HG03095 (cell line): Measurements from ENCODE around the gene PRELID2.
"Not testable (repeated sequence)": the region's sequence is repeated elsewhere in the genome, so short reads cannot be mapped to it uniquely, and the experiment has no call there.

Source experiments
- ATAC-seq: cut with Tn5 transposase; IDR thresholded peaks from one replicate; pipeline ENCODE4 v1.9.1; 2021; ENCODE audit warnings: moderate library complexity; ENCODE audit not compliant: unreplicated experiment

The PRELID2 gene

DNA sequence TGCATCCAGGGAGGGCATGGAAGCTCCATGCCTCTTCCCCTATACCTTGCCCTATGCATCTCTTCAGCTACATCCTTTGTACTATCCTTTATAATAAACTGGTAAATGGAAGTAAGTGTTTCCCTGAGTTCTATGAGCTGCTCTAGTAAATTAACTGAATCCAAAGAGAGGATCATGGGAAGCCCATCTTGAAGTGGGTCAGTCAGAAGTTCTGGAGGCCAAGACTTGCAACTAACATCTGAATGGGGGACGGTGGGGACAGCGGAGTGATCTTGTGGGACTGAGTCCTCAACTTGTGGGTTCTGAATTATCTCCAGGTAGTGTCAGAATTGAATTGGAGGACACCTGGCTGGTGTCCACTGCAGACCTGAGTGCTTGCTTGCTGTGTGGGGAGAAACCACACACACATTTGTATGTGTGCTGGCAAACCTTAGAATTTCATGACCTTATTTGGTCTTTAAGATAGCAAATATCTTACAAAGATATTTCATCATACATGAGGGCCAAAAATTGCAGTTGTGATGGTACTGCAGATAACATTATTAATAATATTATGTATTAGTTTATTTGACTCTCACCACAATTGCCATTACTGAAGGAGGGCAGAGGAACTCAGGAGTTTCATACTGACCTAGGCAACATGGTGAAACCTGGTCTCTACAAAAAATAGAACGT lies 5.5 kb upstream of the PRELID2 start:
- no peak for ATAC-seq

DNA sequence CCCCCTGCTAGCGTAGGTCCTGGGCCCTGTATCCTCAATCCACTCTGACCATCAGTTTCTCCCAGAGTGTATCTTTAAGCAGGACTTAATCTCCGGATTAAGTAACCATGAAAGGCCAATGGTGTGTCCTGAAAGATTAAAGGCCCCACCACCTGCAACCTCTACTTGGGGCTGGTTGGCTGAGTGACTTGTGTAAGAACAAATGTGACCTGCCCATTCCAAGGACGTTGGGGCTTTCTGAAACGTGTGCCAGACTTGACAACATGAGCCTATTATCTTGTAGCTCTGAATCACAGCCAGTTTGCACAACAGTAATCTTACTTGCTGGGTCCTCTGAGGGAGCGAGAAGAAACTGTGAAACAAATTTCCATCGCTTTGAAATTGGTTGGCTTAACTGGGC lies 3.1 kb upstream of the PRELID2 start:
- ATAC-seq, result no peak

DNA sequence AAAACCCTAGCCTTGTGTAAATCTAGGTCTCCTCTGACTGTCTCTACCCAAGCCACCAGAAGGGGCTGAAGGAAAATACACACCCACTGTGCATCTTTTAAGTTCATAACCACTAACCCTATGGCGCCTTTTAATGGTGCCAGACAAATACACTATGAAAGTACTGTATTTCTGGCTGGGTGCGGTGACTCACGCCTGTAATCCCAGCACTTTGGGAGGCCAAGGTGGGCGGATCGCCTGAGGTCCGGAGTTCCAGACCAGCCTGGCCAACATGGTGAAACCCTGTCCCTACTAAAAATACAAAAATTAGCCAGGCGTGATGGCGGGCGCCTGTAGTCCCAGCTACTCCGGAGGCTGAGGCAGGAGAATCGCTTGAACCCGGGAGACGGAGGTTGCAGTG lies 1.1 kb upstream of the PRELID2 start:
- ATAC-seq, result not testable (repeated sequence)

DNA sequence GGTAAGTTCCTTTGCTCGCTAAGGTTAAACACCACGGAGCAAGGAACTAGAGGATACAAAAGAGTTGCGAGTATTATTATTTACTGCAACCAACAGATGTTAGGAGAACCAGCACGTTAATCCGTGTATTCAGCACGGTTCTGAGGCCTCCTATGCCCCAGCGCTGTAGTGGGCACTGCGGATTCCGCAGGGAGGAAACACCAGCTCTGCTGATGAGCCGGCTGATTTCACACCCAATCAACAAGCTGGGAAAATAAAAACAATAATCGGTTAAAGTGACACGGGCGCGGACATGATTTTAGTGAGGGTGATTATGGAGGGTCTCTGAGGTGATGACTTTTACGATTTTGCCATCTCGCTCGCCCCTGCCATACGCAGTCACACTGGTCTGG lies 702 bp upstream of the PRELID2 start:
- ATAC-seq, result no peak

DNA sequence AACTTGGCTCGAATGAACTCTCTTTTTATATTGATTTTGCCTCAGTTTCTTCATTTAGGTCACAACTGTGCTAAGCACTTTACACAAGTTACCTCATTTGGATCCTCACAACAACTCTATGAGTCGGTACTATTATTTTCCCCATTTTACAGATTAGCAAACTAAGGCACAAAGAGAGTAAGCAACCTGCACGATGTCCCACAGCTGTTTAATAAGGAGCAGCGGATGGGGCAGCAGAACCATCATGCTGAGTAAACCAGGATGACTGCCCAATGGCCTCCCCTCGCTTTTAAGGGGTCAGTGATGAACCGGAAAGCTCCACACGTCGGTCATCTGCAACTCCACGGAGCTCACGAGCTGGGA lies 607 bp downstream of the PRELID2 start:
- no peak for ATAC-seq

DNA sequence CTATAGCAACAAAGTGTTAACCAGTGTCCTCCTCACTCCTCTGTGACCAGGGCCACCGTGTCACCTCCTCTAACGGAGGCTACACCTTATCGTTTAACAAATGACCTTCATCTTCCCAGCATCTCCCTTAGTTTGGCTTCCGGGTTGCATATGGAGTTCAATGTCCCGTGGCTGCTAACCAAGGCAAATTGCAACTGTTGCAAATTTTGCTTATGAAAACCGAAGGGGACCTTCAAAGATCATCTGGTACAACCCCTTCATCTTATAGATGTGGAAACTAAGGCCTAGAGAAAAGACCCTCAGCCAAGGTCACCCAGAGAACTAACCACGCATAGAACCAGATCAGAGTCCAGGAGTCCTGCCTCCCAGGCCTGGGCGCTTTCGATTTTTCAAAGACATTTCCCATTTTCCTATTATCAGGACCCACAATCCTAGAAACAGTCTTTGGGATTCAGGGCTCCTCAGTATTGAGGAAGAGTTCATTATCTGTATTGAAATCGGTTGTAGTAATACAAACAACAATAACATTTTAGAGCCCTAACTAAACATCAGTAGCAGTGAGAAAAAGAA lies 1.4 kb downstream of the PRELID2 start:
- ATAC-seq, result no peak

DNA sequence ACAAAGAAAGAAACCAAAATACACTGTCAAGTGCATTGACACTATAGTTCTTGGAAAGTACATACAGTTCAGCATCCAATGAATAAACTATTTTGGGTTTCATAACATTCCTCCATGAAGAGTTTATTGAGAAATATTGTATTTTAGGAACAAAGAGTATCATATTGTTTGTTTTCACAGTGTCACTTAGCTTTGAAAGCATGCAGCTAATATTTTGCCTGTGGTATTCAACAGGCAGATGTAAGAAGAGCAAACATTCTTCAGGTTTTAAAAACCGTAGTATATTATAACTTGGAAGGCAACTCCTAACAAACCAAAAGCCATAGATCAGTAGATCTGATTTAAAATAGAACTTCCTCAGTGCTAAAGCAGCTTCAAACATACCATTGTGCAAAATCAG lies 4.5 kb downstream of the PRELID2 start:
- no peak for ATAC-seq

DNA sequence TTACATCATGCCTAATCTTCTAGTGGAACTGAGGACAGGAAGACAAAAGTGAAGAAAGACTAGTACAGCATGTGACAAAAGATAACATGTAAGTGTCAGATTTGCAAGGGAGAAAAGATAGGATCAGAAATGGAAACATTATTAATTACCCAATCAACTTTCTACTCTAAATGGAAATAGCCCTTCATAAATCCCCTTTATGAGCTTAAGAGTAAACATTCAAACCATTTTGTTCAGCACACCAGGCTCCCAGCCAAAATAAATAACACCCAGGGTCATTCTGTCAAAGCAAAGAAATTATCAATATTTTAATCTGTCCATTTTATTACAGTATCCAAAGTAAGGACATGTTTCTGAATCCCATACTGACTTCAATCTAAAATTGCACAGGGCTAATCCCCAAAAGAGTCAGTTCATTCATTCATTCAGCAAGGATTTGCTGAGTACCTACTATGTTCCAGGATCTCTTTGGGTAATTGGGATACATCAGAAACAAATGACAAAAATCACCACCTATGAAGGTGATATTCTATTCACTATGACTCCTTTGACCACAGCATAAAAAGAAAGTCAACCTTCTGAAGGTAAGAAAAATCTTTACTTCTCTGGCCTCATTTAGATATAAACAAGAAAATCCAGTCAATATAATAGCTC lies 5.3 kb downstream of the PRELID2 start:
- no peak for ATAC-seq

DNA sequence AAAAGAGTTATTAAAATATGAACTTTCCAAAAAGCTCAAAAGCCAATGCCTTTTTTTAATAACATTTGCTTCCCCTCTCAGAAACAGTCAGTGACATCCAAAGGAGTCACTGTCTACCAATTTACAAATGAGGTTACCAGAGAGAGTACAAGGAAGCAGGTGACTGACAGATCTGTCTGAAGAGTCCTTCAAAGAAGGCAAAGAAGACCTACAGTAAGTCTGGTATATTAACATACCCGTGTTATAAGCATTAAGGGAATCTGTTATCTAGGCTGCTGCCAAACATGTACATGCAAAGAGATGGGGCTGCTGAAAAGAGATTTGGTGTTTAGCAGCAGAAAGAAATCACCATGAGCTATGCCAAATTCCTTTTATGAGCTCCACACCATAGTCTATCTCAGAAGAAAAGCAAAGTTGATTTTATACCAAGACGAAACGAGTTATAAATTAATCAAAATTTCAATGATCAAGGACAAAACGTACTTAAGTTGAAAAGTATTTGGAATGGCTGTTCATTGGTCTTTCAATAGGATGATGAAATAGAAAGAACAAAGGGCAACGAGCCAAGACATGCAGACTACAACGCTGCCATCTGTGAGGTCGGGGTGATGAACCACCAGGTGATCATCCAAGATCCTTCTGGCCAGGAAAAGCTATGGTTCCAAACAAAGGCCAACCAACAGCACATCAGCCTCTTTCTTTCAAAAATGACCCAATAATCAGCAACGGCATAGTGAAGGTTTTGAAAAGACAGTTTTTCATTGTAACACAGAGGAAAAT lies 8.1 kb downstream of the PRELID2 start:
- ATAC-seq, result no peak

DNA sequence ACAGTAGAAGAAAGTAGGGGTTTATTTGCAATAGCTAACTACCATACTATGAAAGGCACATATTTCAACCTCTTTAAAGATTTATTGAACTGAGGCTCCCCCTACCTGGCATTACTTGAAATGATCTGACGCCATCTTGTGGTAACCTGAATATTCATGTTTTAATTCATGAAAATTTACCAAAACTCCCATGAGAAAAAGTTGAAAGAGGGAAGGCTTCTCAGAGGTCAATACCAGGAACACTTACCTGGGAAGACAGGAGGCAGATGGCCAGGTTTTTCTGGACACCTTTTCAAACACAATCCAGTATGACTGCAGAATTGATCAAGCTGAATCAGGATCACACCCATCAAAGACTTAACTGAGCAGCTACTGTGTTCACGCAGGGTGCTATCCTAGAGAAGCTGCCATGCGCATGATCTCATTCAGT lies 9.4 kb downstream of the PRELID2 start:
- peak; percentile 55 for ATAC-seq

DNA sequence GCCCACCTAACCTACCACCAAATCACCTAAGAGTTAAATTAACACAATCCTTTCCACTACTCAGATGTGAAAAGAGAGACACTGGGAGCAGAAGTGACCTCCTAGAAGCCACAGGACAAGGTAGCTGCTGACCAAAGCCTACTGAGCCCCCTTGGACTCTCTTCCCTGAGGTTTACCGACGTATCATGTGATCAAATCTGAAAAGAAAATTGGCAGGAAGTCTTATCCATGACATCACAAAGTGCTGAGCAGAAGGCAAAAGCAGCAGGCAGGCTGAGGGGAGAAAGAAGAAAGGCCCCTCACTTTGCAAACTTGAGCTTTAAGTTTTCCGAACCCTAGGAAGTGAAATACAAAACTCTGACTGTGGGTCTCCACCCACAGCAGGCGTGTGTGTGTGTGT lies 11.1 kb downstream of the PRELID2 start:
- ATAC-seq, result no peak

DNA sequence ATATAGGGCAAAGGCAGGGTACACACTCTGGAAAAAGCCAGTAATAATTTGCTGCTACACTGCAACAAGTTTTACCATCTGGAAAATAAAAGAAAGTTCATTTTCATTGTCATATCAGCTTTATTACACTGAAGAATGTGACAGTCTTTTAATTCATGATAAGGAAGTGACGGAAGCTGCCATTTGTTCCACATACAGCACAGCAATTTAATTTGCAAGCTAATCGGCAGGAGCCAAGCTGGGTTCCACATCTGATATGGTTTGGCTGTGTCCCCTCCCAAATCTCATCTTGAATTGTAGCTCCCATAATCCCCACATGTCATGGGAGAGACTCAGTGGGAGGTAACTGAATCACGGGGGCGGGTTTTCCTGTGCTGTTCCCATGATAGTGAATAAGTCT lies 16.5 kb downstream of the PRELID2 start:
- no peak for ATAC-seq

DNA sequence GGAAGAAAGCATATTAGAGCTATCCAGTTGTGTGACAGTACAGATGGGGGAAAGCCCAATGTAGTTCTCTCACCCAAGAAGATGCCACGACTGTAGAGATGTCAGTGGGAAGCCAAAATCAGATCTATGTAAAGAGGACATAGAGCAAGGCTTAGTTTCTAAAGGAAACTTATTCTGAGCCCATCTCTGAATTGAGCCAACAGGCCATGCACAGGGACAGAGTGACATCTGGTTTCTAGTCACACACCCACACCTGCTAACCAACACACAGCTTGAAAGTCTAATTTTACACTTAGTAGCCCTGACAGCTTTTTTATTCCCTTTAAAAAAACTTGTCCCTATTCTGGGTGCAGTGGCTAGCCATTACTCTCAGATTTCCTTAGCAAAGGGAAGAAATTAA lies 22.3 kb downstream of the PRELID2 start:
- ATAC-seq, result no peak

DNA sequence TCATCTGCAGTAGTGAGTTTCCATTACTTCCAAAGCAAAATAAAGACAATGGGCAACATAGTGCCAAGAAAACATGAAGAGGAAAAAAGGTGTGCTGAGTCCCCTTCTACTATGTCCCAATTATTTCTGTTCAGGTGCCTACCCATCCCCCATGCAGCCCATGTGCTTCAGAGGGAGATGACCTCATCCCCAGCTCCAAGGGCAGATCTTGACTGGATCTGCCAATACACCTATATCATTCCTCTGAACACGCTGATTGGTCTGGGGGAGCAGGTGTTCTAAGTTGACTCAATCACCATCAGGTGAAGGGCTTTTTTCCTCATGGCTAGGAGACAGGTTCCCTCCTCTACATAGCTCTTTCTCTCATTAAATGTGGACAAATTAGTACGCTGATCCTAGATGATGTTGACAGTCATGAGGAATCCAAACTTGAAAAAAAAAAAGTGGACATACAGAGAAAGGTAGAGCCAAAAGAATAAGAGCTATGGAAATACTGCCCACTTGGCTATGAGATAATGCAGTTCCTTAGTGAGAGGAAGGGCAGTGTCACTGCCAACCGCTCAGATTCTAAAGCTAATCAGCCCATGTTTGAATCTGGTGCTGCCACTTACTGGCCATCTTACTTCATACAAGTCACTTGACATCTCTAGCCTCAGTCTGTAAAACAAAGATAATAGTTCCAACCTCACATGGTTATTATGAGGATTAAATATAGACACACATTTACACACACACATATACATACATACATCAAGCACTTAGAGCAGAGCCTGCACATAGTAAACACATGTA lies 23.1 kb downstream of the PRELID2 start:
- no peak for ATAC-seq

DNA sequence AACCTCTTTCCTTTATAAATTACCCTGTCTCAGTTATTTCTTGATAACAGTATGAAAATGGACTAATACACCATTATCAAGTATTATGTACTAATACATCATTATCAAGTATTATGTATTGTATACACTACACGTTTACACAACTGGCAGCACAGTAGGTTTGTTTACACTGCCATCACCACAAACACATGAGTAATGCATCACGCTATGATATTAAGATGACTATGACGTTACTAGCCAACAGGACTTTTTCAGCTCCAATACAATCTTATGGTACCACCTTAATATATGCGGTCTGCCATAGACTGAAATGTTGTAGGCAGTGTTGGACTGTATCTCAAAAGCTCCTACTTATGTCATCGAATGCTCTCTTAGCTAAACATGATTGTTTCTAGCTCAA lies 28.2 kb downstream of the PRELID2 start:
- ATAC-seq, result no peak

DNA sequence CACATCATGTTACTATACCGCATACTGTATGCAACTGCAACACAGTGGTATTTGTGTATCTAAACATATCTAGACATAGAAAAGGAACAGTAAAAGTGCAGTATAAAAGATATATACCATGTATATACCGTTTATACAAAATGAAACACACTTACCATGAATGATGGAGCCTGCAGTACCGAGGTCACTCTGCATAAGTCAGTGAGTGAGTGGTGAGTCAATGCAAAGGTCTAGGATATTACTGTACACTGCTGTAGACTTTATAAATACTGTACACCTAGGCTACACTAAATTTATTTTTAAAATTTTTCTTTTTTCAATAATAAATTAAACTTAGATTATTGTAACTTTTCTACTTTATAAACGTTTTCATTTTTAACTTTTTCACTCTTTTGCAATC lies 29.3 kb downstream of the PRELID2 start:
- ATAC-seq, result no peak

DNA sequence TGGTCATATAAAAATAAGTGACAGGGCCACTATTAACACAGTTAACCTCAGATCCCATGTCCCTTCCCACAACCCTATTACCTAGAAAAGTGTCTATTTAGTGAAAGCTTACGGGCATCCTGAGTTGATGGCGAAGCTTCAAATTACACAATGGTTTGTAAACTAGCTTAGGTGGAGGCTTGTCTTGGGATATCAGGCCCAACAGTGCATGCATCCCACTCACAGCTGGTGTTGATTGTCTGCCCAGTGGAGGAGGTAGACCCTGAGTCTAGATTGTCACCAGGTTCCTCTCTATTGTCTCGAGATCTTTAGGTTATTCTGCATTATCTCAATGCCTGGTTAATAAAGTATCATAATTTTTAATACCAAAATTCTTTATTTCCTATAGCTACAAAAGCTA lies 30.4 kb downstream of the PRELID2 start:
- ATAC-seq, result no peak

DNA sequence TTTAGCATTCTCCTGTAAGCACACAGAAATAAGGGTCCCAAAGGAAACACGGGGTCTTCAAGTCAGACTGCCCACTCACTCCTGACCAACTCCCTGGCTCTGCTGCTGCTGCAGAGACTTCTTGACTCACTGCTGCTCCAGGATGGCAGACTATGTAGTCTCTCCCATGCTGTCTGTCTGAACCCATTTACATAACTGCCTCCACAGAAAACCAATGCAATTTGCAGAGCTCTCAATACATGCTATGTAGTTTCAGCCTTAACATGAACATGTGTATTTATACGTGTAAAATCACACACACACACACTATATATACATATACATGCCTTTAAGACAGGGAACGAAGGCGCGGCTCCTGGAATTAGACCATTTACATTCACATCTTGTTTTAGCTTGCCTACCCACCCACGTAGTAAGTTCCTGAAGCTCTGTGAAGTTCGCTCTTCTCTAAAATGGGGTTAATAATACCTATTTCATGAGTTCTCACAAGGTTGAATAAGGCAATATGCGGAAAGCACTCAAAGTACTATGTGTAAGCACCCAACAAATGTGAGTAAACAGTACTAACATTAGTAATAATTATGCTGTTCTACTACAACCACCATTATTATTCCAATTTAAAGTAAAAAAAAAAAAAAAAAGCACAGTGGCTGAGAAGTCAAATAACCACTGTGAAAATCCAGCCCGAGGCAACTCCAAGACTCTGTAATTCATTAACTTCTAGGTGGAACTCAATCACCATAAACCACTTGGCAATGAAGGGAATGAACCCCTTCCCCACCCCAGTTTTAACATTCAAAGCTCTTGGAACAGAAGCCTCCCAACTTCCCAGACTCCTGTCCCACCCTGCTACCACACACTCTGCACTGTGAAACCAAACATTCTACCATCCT lies 31.8 kb downstream of the PRELID2 start:
- no peak for ATAC-seq

DNA sequence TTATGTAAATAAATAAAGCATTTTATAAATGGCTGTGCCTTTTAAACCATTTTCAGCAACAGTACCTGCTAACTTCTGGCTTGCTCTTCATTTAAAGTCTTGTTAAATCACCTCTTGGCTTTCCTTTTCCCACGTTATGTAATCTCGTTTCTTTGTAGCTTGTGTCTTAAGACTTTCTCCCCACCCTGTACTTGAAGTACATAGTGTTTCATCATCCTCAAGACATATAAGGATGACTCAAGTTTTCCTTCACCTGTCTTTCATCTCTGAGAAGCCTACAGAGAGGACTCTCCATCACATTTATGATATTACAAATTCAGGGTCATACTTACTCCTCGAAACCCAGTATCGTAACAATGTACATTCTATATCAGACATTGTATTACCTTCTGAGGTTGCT lies 33.9 kb downstream of the PRELID2 start:
- ATAC-seq, result no peak

DNA sequence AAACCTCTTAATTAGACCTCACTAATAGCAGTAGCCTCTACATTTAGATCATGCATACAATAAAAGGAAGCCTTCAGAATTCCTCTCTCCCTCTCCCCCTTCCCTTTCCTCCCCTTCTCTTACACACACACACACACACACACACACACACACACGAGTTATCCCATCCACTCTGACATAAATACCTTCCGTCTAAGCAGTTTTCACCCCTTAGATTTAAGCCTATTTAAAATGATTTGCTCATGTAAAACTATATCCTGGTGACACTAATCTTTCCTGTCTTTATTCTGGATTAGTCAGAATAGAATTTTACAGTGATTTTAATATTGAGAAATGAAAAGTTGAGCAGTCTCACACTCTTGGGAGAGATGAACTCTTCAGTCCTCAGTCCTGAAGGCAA lies 35.0 kb downstream of the PRELID2 start:
- ATAC-seq, result no peak
